Mononuclear cell (primary cell): ENCODE data around the gene UCMA. TPM values are rescaled to one million over a fixed set of nuclear protein-coding genes. Genes with fewer than 3 reads are reported as not detected.

Experiments used
- H3K27me3 ChIP-seq: 2 replicates; pipeline ENCODE4 v1.6.0; 2011; ENCODE audit warnings: low read length, control low read depth; ENCODE audit not compliant: insufficient read depth
- H3K4me1 ChIP-seq: 2 replicates; pipeline ENCODE4 v1.5.1; 2011; ENCODE audit warnings: mild to moderate bottlenecking, low read length, control low read depth; ENCODE audit not compliant: insufficient read depth
- H3K4me3 ChIP-seq: 2 replicates; pipeline ENCODE4 v1.5.1; 2011; ENCODE audit warnings: mild to moderate bottlenecking, low read length, moderate library complexity
- H3K9me3 ChIP-seq: 2 replicates; pipeline ENCODE4 v1.5.1; 2011; ENCODE audit warnings: low read depth, mild to moderate bottlenecking, control low read depth, low read length
- total RNA-seq: library from RNA; depleted of rRNA; stranded (reverse); fragments of >200 nt; gene quantifications from one replicate; pipeline ENCODE4 v1.2.3, GENCODE V29; 2012

Gene UCMA
- total RNA-seq, 1 donor, result not detected

GRCh38 chr10:13221572-13221971 lies 12.6 kb downstream of the UCMA start:
- Histone ChIP-seq H3K4me1 (no peaks in the 10 kb centered on the region), H3K27me3 (no peaks in the 10 kb centered on the region), H3K4me3 (no peak overlapping the region), H3K9me3 (no peaks in the 10 kb centered on the region)

- Histone ChIP-seq H3K4me1 (no peaks in the 10 kb centered on the region), H3K27me3 (no peaks in the 10 kb centered on the region), H3K9me3 (no peaks in the 10 kb centered on the region), H3K4me3 (no peak overlapping the region)
Observed at GRCh38 chr10:13219685-13220670, 14.2 kb downstream of the UCMA start.

DNA sequence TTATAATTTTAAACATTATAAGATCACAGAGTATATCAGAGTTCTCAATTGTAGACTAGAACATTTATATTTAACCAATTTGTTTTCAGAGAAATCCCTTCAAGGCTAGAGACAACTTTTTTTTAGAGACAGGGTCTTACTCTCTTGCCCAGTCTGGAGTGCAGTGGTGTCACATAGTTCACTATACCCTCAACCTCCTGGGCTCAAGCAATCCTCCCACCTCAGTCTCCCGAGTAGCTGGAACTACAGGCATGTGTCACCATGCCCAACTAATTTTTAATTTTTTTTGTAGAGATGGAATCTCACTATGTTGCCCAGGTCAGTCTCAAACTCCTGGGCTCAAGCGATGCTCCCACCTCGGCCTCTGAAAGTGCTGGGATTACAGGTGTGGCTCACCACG lies 15.3 kb downstream of the UCMA start:
- H3K27me3 ChIP-seq, result no peaks in the 10 kb centered on the region
- no peak overlapping the region for H3K4me3 ChIP-seq
- no peaks in the 10 kb centered on the region for H3K4me1 ChIP-seq
- no peaks in the 10 kb centered on the region for H3K9me3 ChIP-seq

GRCh38 chr10:13213163-13213562 lies 21.0 kb downstream of the UCMA start:
- no peak overlapping the region for H3K4me3 ChIP-seq

DNA sequence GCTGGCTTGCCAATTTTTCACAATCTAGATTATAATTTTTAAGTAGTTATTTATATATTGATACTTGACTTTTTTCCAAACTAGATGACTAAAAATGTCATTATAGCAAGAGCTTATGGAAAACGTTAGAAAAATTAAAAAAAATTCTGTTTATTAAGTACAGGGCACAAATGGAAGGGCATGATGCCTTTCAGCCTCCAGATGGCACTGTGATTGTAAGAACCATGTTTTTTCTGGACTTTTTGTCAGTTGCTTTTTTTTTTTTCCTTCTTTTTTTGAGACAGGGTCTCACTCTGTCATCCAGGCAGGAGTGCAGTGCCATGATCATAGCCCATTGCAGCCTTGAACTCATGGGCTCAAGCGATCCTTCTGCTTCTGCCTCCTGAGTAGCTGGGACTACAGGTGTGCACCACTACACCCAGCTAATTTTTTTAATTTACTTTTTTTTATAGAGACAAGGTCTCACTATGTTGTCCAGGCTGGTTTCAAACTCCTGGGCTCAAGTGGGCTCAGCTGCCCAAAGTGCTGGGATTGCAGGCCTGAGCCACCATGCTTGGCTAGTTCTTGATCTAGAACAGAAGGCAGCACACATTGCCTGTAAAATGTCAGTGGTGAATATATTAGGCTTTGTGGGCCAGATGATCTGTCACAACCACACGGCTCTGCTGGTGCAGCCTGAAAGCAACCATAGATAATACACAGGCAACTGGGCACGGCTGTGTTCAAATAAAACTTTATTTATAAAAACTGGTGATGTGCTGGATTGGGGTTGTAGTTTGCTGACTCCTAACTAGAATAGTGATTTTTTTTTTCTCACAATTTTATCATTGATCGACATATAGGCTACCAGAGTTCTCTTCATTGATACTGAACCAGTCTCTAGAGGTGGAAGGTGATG lies 27.4 kb downstream of the UCMA start:
- Histone ChIP-seq H3K9me3 (no peaks in the 10 kb centered on the region), H3K4me3 (no peak overlapping the region), H3K4me1 (no peaks in the 10 kb centered on the region), H3K27me3 (no peaks in the 10 kb centered on the region)

More at GRCh38 chr10:13213163-13213562, 21.0 kb downstream of the UCMA start:
- no peaks in the 10 kb centered on the region for H3K4me1 ChIP-seq
- H3K27me3 ChIP-seq, result no peaks in the 10 kb centered on the region
- no peaks in the 10 kb centered on the region for H3K9me3 ChIP-seq

DNA sequence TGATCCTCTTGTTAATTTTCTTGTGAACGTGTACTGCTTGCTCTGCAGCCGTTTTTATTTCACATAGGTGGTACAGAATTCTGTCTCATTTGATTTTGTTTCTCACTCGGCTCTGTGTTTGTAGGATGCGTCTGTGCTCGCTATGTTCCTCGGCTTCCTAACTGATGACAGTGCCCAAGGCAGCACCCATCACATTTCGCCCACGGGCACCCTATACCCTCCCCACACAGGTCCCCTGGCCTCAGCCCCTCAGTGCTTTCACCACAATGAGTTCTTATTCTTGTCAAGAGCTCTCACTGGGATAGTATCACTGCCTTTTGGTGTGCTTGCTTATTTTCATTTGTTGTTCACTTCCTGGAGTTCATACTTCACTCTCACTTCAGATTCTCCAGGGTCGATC lies 28.1 kb downstream of the UCMA start:
- Histone ChIP-seq H3K9me3 (no peaks in the 10 kb centered on the region), H3K27me3 (no peaks in the 10 kb centered on the region), H3K4me1 (no peaks in the 10 kb centered on the region), H3K4me3 (no peak overlapping the region)

DNA sequence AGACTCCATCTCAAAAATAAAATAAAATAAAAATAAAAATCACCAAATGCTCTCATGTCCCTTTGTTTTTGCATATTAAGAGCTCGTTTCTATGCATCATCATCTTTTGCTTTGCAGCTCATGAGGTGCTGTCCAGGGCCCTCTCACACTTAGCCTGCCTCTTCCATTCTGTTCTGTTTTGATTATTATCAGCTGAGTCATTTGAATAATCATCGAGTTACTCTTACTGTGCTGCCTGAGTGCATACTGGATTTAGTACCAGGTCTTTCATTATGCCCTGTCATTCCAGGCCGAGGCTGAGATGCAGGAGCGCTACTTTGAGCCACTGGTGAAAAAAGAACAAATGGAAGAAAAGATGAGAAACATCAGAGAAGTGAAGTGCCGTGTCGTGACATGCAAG lies 33.0 kb downstream of the UCMA start:
- no peaks in the 10 kb centered on the region for H3K9me3 ChIP-seq
- H3K4me1 ChIP-seq, result no peaks in the 10 kb centered on the region

DNA sequence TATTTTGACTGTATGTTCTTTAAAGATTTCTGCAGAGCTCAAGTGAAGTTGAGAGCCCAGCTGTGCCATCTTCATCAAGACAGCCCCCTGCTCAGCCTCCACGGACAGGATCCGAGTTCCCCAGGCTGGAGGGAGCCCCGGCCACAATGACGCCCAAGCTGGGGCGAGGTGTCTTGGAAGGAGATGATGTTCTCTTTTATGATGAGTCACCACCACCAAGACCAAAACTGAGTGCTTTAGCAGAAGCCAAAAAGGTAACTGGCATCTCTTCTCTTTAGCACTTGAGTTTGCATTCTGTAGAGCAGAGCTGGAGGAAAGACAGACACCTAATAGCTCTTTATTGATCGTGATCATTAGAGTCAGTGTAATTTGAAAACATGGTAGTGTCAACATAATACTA lies 39.2 kb downstream of the UCMA start:
- Histone ChIP-seq H3K4me1 (no peaks in the 10 kb centered on the region), H3K4me3 (no peak overlapping the region), H3K27me3 (no peaks in the 10 kb centered on the region), H3K9me3 (no peaks in the 10 kb centered on the region)

More for the DNA sequence above, 33.0 kb downstream of the UCMA start:
- H3K4me3 ChIP-seq, result no peak overlapping the region
- H3K27me3 ChIP-seq, result no peaks in the 10 kb centered on the region

- H3K27me3 ChIP-seq, result no peaks in the 10 kb centered on the region
- no peaks in the 10 kb centered on the region for H3K4me1 ChIP-seq
- H3K4me3 ChIP-seq, result no peak overlapping the region
- H3K9me3 ChIP-seq, result no peaks in the 10 kb centered on the region
Observed at GRCh38 chr10:13193637-13194036, 40.5 kb downstream of the UCMA start.

DNA sequence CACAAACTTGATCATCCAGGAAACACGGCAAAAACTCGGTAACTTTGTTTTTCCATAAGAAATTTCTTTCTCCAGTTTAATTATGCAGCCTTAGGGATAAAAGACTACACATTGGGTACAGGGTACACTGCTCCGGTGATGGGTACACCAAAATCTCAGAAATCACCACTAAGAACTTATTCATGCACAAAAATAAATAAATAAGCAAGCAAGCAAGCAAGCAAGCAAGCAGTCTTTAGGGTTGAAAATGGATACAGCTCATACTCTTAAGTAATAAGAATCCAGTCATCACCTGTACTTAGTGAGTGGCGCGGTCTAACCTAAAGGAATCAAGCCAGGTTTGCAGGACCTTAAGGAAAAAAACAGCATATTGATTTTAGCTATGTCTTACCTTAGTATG lies 42.8 kb downstream of the UCMA start:
- H3K9me3 ChIP-seq, result no peaks in the 10 kb centered on the region
- no peaks in the 10 kb centered on the region for H3K27me3 ChIP-seq
- H3K4me1 ChIP-seq, result no peaks in the 10 kb centered on the region
- no peak overlapping the region for H3K4me3 ChIP-seq

- Histone ChIP-seq H3K9me3 (no peaks in the 10 kb centered on the region), H3K4me1 (no peaks in the 10 kb centered on the region), H3K27me3 (no peaks in the 10 kb centered on the region), H3K4me3 (no peak overlapping the region)
Observed at GRCh38 chr10:13190816-13191215, 43.4 kb downstream of the UCMA start.

GRCh38 chr10:13189961-13190360 lies 44.2 kb downstream of the UCMA start:
- Histone ChIP-seq H3K4me3 (no peak overlapping the region), H3K9me3 (no peaks in the 10 kb centered on the region), H3K27me3 (no peaks in the 10 kb centered on the region), H3K4me1 (no peaks in the 10 kb centered on the region)

DNA sequence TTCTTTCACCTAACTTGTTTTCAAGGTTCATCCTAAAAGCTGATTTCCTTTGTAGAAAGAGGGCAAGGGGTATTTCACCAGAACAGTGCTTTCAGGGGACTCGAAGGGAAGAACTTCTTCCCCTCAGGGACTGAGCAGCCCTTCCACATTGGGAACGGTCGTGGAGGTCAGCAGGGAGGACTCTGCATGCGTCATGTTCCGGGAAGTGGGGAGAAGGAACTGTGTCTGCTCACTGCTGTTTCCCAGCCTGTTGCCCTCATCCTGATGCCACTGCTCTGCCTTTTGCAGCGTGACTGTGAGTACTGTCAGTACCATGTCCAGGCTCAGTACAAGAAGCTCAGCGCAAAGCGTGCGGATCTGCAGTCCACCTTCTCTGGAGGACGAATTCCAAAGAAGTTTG lies 45.6 kb downstream of the UCMA start:
- H3K9me3 ChIP-seq, result no peaks in the 10 kb centered on the region
- H3K27me3 ChIP-seq, result no peaks in the 10 kb centered on the region

GRCh38 chr10:13187135-13187534 lies 47.0 kb downstream of the UCMA start:
- no peaks in the 10 kb centered on the region for H3K27me3 ChIP-seq
- no peaks in the 10 kb centered on the region for H3K4me1 ChIP-seq
- no peaks in the 10 kb centered on the region for H3K9me3 ChIP-seq
- H3K4me3 ChIP-seq, result no peak overlapping the region

More for the DNA sequence above, 45.6 kb downstream of the UCMA start:
- H3K4me3 ChIP-seq, result no peak overlapping the region
- no peaks in the 10 kb centered on the region for H3K4me1 ChIP-seq
